Measurements from ENCODE around the gene MPDZ.

The MPDZ gene

DNA sequence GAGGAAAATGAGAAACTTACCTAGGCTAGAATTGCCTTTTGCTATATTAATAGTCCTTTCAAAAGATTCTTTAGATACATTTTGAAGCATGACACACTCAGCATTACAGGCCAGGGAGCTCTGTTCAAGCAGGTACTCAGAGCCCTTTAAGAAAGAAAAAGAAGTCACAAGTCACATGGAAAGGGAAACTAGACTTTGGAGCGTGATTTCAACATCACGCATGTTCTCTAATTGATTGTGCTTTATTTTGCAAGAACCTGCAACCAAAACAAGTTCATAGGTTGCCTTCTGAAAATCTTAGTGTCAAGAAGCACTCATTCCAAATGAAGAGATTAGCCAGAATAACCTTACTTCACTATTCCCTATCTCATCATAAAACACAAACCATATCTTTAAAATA is 103.8 kb downstream of the MPDZ start:
- DNase-seq (ENCODE audit: low read depth) = no peak

DNA sequence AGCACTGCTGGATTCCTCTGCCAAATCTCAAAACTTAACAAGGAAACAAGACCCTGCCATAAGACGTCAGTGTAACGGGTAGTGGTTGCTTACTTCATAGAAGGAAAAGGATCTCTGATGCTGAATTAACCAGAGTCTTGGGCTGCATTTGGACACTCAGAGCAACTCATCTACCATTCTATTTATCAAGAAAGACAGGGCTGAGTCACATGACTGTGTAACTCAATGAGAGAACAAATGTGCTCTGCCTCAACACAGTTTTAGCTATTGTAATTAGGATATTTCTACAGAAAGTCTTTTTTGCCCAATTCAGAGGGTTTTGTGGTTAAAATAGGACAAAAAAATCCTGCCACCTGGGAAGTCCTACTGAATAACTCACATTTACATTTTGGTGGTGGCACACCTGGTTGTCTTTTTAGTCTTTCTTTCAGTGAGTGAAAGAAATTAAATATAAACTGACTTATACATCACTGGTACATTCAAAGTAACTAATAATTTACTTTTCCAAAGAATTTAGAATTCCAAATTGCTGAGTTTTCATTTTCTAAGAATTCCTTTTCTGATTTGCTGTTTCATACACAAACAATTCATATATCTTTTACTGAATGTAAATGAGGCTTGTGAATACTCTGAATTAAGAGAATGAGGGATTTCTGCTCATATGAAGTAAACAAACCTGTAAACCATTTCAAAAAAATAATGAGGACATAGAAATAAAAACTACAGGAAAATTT is 104.4 kb downstream of the MPDZ start:
- DNase-seq (ENCODE audit: low read depth) = no peak

DNA sequence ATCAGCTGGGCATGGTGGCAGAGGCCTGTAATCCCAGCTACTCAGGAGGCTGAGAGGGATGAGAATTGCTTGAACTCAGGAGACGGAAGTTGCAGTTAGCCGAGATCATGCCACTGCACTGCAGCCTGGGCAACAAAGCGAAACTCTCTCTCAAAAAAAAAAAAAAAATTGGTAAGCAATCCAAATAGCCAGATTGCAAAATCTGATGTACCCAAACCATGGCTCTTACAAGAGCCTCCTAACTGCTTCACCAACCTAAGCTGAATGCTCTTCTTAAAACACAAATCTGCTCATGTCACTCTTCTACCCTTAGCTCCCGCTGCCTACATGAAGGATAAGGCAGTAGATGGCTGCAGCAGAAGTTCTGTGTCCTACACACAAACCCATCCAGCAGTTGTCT is 105.9 kb downstream of the MPDZ start:
- DNase-seq (ENCODE audit: low read depth) = no peak

DNA sequence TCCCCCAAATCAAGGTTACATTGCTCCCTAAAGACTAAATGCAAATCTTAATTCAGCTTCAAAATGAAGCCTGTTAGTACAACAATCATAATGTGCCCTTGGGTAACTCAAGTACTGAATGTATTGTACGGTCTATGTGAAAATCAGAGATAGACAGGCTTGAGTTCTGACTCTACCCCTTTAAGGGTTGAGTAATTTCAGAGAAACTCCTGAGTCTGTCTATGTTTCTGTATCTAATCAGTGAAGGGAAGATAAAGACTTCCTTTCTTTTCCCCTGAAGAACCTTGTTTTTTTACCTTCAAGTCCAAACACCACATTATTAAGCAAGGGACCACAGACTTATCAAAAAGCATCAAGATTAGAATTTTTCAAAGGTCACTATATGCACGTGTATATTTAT is 108.2 kb downstream of the MPDZ start:
- no peak for DNase-seq (ENCODE audit: low read depth)

DNA sequence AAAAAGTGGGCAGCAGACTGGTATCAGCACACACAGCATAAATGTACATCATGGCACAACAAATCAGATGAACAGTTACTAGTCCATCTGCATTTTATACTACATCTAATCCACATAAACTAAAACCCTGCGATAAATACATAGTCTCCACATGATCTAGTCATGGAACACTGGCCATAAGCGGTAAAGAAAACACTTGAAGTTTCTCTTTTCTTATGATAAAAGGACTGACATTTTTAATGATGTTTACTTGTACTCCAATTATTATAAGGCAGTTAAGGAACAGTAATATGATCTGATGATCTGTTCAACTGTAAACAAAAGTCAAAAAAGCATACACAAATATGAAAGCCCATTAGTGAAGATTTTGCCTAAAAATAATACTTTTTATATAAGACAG is 112.5 kb downstream of the MPDZ start:
- no peak for DNase-seq (ENCODE audit: low read depth)

DNA sequence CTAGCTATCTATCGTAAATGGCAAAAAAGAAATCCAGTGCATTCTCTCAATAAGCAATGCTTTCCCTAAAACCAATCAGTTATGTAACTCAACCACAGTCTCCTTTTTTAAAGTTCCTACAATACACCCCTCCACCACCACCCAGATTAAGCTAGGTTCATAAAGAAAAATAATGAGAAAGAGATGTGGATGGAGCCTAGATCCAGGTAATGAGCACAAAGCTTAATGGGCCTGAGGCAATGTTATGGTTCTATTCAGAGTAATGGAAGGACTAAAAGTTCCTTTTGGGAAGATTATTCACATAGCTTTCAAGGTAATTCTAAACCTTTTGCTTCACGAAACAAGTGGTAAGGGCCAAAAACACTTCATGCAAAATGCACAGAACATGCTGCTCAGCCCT is 113.5 kb downstream of the MPDZ start:
- DNase-seq (ENCODE audit: low read depth) = no peak

DNA sequence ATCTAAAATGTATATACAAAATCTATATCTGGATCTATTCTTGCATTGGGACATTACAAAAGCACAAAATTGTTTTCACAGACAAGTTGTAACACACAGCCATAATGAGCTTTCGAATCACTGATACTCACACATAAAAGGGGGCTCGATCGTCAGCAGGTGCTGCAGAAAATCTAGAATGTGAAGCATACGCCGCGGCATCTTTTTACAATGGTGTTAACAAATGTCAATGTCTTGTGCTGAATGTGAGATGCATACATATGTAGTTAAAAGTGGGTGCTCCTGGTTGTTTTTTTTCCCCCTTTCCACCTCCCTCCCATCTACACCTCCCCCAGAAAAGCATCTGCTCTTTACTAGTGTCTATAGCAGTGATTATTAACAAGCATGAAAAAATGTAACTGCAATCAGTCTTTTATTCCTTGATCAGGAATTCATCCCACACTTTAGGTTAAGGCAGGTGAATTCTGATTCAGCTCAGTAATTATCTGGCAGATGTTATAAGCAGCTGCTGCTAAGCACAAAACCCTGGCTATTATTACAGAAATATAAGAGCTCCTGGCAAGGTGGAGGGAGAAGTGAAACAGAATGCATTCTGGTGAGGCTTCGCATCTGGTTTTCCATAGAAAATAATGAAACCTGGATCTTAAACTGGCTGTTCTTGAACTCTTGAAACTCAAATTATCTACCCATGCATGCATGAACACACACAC is 114.1 kb downstream of the MPDZ start:
- DNase-seq (ENCODE audit: low read depth) = no peak

DNA sequence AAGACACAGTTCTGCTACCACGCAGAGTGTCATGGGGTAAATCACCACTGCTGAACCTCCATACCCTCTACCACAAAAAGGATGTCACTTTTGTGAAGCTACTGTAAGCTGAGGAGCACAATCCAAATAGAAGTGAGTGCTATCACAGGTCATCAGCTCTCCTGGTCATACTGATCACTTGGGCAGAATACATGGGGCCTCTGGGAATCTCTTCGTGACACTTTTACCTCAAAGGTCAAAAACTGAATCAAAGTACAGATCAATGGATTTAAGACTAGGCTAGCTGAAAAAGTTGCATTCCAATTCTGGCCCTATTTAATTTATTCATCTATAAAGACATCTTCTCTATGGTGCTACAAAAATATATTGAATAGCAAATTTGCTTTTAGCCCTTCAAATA is 115.5 kb downstream of the MPDZ start:
- DNase-seq (ENCODE audit: low read depth) = no peak

DNA sequence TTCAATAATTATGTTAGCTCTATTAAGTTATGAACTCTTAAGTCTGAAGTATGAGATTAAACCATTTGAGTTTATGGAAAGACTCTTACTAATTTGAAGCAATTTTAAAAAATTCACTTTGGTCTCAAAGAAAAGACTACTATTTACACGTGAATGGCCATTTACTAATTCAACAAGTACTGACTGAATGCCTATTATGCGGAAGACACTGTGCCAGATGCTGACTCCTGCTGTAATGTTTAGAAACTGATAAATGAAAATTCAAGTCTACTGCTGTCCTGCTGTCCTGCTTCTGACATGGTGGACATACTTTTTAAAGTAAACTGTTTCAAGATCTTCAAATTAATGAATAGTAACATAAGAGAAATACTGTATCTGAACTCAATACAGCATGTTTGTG is 116.2 kb downstream of the MPDZ start:
- DNase-seq (ENCODE audit: low read depth) = no peak

DNA sequence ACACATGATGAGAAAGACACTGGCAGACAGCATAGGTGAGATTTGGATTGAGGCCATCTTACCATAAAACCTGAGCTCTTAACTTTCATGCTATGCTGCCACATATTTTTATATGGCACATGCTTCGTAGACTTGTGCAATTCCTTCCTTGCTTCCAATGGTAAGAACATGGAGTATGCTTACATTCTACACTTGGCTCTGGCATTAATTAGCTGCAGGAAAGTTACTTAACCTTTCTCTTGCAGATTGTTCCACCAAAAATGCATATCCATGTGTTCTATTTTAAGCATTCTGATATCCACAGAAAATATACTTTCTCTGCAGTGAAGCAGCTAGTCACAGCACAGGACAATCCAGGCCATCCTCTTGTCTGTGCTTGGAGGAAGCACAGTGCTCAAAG is 119.4 kb downstream of the MPDZ start:
- DNase-seq (ENCODE audit: low read depth) = no peak

DNA sequence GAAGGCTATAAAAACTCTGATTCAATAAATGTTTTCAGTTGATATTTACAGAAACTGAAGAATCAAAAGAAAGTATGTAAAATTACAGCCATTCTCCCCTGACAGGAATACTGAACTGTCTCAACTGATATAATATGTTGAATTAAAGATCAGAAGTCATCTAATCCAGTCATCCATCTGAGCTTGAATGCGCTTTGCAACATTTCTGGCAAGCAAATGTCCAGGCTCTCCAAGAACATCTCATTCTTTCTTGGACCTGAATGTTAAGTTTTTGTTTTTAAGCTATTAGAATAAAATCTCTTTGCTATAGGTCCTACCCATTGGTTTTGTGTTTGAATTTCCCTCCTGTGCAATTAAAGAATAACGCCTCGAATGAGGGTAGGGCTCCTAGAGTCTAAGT is 120.5 kb downstream of the MPDZ start:
- DNase-seq (ENCODE audit: low read depth) = no peak

DNA sequence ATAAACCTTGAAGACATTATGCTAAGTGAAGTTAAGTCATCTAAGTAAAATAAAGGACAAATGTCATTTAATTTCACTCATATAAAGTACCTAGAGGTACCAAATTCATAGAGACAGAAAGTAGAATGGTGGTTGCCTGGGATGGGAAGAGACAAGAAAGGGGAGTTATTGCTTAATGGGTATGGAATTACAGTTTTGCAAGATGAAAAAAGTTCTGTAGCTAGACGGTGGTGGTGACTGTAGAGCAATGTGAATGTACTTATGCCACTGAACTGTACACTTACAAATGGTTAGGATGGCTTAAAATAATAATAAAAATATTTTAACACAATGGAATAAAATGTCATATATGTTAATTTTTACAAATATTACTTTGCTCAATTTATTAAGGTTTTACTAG is 128.0 kb downstream of the MPDZ start:
- DNase-seq (ENCODE audit: low read depth) = no peak

DNA sequence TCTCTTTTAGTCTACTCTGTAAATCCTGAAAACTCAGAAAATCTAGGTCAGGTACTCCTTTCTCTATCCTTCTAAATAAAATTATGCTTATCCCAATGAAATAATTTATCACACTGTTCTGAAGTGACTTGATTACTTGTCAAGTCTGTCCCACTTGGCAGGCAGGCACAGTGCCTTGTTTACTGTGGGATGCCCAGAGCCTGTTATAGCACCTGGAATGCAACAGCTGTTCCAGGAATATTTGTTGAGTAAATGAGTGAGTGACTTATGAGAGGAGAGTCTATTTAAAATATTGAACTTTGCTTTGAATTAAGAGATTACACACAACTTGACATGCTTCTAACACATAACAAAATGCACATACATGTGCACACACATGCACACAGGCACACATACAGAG is 130.0 kb downstream of the MPDZ start:
- no peak for DNase-seq (ENCODE audit: low read depth)

DNA sequence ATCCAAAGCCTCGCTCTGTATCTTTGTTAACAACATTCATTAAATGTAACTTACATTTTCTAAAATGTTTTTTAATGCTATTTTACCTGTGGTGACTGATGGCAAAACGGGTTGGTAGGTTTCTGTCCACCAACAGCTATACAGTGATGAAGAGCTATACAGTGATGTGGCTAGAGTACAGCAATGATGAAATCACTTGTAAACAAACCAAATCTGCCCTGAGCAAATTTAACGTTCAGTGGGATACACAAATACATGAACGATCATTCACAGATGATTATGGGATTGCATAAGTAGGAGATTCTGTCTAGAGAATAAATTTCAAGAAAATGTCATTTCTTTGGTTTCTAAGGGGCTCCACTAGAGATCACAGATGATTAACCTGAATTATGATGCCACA is 132.7 kb downstream of the MPDZ start:
- DNase-seq (ENCODE audit: low read depth) = no peak

DNA sequence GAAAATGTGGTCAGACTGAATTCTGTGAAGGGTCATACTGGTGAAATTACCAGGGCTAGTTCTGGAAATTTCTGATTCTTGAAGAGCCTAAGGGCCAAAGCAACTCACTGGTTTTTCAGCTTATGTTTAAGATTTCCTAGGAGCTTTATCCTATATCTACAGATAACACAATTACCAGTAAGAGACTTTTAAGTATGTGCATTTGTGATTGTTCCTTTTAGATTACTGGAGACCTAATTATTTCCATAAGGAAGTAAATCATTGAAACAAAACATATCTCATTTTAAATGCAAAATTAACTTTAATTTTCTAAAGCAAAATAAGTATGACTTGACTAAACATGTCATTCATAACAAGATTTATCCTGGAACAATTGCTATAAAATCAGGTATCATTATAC is 134.2 kb downstream of the MPDZ start:
- DNase-seq (ENCODE audit: low read depth) = no peak

DNA sequence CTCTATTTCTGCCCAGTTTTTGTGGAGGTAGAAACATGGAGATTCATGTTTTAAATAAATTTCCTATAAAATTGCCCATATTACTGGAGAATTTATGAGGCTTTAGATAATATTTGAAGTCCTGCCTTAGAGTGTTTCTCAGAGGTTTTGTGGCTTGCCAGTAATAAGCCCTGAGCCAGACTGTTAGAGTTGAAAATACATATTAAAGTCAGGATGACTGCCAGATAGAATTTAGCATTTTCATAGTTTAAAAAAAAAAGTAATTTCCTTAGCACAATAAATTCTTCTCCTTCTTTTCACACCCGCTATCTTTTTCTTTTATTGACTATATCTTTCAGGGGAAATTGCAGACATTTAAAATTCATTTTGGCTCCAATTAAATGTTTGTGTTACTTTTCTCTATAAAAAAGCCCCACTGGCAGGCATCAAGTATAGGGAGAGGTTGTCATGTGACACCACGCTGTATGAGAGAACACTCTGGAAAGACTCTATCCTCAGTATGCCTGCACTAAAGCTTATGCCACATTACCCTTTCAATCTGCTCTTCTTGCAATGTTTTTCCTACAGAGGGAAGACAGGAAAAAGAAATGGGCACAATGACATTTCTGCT is 135.2 kb downstream of the MPDZ start:
- no peak for DNase-seq (ENCODE audit: low read depth)

DNA sequence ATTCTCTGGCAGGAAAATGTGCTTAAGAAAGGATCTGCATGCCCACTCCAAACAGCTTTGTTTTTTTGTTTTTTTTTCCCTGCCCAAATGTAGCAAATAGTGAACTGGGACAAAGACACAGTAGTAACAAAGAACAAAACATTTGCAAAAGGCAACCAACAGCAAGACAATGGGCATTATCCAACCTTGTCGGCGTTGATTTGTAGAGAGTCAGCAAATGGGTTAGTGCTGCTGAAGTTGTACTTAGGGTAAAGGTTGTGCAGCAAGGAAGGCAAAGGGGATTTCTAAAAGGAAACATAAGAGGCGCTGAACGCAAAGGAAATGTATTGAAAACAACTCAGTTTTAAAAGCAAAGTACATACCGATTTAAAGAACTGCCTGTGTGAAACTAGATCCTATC is 136.2 kb downstream of the MPDZ start:
- no peak for DNase-seq (ENCODE audit: low read depth)

DNA sequence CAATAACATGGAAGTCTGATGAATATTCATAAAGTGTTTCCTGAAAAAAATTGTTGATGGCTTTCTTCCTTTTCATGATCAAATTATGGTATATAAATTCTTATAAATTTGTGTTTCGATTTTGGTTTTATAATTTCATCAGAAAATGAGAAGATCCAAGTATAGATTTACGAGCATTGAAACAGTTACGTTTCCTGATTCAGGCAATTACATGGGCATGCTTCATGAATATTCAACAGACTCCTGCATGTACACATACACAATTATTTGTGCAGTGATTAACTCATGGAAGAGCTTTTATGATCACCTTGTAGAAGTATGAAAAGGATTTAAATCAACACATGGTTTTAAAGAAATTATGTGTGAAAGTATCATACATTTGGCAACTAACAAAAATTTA is 136.7 kb downstream of the MPDZ start:
- no peak for DNase-seq (ENCODE audit: low read depth)

DNA sequence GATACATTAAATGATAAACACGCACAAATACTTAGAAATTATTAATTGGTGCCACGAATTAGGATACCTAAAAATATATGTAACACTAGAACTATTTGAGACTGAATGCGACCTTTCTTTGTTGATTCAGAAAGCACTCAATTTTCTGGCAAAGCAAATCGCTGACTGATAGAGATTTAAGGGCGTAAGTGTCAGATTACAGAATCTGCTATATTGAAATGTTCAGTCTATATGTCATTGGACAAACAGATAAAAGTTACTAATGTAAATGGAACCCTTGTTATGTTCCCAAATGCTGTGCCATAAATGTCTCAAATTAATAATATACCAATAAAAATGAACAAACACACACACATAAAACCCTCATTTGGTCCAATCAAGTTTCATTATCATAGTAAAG is 137.9 kb downstream of the MPDZ start:
- DNase-seq (ENCODE audit: low read depth) = no peak

DNA sequence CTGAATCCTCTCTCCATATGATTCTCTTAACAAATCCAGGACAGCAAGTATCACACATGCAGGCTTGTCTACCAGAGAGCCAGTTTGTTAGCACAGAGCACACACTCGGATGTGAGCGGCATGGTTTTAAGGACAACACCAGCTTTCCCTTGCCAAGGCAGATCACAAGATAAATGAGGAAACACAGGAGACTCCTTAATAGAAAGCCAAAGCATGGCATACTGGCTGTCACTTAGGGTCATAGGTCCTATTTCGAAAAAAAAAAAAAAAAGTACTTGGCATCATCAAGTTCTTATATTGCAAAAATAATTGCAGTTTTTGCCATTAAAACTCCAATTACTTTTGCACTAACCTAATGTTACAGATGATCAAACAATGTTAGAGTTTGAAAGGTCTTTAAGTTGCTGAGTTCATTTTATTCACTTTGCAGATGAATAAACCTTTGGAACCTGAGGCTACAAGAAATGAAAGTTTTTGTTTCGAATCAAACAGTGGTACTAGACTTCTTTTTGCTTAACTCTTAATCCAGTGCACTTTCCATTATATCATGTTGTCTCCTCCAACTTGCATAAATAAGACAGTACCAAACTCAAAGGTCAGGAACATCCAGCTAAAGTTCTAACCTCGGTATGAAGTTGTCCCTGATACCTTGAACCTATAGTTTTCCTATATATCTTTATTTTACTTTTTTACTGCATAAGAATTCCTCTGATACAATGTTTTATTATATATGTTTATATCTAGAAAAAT is 138.5 kb downstream of the MPDZ start:
- no peak for DNase-seq (ENCODE audit: low read depth)

DNA sequence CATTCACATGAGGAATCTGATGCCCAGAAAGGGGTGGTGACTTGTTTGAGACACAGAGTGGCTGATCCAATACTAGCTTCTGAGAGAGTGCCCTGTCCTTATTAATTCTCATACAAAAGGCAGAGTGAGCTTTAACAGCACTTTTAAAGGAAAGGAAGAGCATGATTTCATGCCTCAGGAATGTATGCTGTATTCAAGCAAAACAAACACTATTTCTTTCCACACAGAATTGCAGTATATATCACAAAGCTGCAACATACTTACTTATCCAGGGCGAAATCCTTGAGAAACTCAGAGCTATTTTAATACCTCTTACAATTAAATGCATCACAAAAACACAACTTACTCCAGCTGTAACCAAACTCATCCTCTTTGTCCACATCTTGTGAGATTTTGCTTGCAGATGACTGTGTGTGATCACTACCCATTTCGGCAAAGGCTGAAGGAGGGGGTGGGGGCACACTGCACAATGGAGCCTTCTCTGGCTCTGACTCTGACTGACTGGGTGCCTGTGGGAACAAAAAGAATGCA is 139.8 kb downstream of the MPDZ start:
- DNase-seq (ENCODE audit: low read depth) = peak; percentile 45

DNA sequence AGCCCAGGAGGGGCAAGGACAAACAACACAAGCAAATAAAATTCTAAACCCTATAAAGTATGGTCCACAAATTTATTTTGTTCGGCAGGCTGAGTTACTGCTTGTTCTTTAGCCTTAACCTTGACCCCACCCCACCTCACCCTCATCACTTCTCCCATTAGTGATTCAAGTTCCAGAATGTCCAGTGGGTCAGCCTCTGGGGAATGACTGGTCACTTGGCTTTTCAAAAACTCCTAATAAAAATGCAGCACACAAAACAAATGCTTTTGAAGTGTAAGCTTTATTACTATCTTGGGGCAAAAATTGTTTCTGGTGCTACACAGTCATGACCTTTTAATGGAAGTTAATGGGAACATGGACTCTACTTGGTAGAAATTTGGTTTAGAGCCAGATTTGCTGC is 142.1 kb downstream of the MPDZ start:
- DNase-seq (ENCODE audit: low read depth) = no peak

DNA sequence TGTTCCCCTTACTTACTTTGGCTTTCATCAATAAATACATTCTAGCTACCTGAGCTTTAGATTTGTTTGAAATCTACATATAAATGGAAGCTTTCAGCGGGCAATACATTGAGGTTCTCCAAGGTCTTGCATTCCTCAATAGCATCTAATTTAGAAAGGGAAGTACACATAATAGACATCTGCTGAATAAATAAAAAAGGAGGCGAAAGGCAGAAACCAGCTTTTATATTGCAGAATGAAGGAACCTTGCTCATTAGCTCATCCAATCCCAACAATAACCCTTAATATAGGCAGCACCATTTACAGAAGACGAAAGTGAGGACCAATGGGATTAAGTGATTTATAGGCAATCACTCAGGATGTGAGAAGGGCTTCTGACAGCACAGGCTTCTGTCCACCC is 147.5 kb downstream of the MPDZ start:
- no peak for DNase-seq (ENCODE audit: low read depth)

Data from GM04504 (cell line).